ENCODE measurements around the gene PDLIM7. TPM values are rescaled to one million over a fixed set of nuclear protein-coding genes. Genes with fewer than 3 reads are reported as not detected.

PDLIM7 gene
- total and polyA plus RNA-seq, 10 of the 15 experiments (the other 5 are each of a cell fraction or from before 2014, with no cell fraction given), result 0.82 to 36.6 (median 19.3) TPM

DNA sequence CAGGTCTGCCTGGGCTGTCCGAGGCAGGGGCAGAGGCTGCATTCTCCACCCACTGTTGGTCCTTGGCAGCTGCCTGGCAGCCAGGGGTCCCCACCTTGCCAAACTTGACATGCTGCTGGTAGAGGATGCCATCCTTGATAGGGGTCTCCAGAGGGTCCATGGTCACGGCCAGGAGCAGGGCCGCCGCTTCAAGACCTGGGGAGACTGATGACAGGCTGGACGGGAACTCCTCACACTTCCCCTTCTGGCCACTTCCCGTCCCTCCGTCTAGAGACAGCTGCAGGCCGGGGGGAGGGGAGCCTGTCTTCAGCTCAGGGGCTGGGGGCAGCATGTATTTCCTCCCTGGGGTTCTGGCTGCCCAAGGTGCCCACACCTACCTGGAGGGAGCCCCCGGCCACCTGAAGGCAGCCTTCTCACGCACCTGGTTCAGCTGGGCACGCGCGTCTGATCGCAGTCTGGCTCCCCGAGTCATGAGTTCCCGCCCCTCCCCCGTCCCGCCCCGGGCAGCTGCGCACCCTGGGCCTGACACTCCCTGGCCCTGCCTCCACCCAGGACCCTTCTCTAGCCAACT, 12.1 kb upstream of the PDLIM7 start, which contains the start of gene DOK3 (continued):
- TF ChIP-seq ASH2L (IDR thresholded peaks at IDR 0.05; ENCODE audit: borderline replicate concordance, low read depth) (no peak), NFYB (IDR thresholded peaks at IDR 0.05; ENCODE audit: insufficient read depth, low read depth, low read length) (no peak), EGR1 (IDR thresholded peaks at IDR 0.05; ENCODE audit: borderline replicate concordance in 1 of 2, low read depth in 2 of 2, low read length in 2 of 2) (0 out of 3 replicates have a peak, but pooled peaks of 1 of the 2 experiments have one; percentile 12), SIX5 (IDR thresholded peaks at IDR 0.05; ENCODE audit: low read depth, low read length, severe bottlenecking) (no peak), NR2C2 (IDR thresholded peaks at IDR 0.05; ENCODE audit: borderline replicate concordance, control insufficient read depth, insufficient read length, low read depth) (no peak), ZNF24 (IDR thresholded peaks at IDR 0.05) (no peak), PBX3 (IDR thresholded peaks at IDR 0.05; ENCODE audit: insufficient replicate concordance, low read depth, low read length) (no peak), MEF2A (IDR thresholded peaks at IDR 0.05; ENCODE audit: insufficient read depth, low read depth, low read length) (no peak), POU2F2 (IDR thresholded peaks at IDR 0.05; ENCODE audit: borderline replicate concordance, low read depth, low read length) (no peak), ZZZ3 (IDR thresholded peaks at IDR 0.05; ENCODE audit: control insufficient read depth, insufficient read length, low read depth) (no peak), NR2C1 (IDR thresholded peaks at IDR 0.05) (no peak), TAF1 (IDR thresholded peaks at IDR 0.05; ENCODE audit: borderline replicate concordance, low read depth, low read length) (no peak), DPF2 (IDR thresholded peaks at IDR 0.05) (0 out of 2 replicates have a peak, but pooled peaks have one; percentile 8), BCL11A (IDR thresholded peaks at IDR 0.05; ENCODE audit: low read depth, low read length) (no peak), SMARCA5 (IDR thresholded peaks at IDR 0.05) (no peak), ZNF217 (IDR thresholded peaks at IDR 0.05) (no peak), ZNF687 (IDR thresholded peaks at IDR 0.05) (peak; percentile 20; the same call in 1 of the 2 replicates), TARDBP (IDR thresholded peaks at IDR 0.05; ENCODE audit: borderline replicate concordance) (no peak), KLF5 (IDR thresholded peaks at IDR 0.05; ENCODE audit: partially characterized antibody) (no peak)
- TF ChIP-seq, protein P1, sequence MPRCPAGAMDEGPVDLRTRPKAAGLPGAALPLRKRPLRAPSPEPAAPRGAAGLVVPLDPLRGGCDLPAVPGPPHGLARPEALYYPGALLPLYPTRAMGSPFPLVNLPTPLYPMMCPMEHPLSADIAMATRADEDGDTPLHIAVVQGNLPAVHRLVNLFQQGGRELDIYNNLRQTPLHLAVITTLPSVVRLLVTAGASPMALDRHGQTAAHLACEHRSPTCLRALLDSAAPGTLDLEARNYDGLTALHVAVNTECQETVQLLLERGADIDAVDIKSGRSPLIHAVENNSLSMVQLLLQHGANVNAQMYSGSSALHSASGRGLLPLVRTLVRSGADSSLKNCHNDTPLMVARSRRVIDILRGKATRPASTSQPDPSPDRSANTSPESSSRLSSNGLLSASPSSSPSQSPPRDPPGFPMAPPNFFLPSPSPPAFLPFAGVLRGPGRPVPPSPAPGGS (IDR thresholded peaks at IDR 0.05; ENCODE audit: borderline replicate concordance, insufficient read depth, low read depth, low read length, poor library complexity, severe bottlenecking), result peak; percentile 17
- TF ChIP-seq, protein P2, sequence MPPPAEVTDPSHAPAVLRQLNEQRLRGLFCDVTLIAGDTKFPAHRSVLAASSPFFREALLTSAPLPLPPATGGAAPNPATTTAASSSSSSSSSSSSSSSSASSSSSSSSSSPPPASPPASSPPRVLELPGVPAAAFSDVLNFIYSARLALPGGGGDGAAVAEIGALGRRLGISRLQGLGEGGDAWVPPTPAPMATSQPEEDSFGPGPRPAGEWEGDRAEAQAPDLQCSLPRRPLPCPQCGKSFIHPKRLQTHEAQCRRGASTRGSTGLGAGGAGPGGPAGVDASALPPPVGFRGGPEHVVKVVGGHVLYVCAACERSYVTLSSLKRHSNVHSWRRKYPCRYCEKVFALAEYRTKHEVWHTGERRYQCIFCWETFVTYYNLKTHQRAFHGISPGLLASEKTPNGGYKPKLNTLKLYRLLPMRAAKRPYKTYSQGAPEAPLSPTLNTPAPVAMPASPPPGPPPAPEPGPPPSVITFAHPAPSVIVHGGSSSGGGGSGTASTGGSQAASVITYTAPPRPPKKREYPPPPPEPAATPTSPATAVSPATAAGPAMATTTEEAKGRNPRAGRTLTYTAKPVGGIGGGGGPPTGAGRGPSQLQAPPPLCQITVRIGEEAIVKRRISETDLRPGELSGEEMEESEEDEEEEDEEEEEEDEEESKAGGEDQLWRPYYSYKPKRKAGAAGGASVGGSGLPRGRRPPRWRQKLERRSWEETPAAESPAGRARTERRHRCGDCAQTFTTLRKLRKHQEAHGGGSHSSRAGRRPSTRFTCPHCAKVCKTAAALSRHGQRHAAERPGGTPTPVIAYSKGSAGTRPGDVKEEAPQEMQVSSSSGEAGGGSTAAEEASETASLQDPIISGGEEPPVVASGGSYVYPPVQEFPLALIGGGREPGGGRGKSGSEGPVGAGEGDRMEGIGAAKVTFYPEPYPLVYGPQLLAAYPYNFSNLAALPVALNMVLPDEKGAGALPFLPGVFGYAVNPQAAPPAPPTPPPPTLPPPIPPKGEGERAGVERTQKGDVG (CRISPR knock-in tag; IDR thresholded peaks at IDR 0.05), result no peak

Measured in GM12878 (cell line).